Fibroblast of gingiva (primary cell): Measurements from ENCODE around the gene SLIT3.
"Not testable (repeated sequence)": the region's sequence is repeated elsewhere in the genome, so short reads cannot be mapped to it uniquely, and the experiment has no call there.

Source experiments
- DNase-seq: peaks from one replicate; pipeline ENCODE4 v3.0.0-alpha.2; 2011; ENCODE audit warnings: low read depth

SLIT3 gene

DNA sequence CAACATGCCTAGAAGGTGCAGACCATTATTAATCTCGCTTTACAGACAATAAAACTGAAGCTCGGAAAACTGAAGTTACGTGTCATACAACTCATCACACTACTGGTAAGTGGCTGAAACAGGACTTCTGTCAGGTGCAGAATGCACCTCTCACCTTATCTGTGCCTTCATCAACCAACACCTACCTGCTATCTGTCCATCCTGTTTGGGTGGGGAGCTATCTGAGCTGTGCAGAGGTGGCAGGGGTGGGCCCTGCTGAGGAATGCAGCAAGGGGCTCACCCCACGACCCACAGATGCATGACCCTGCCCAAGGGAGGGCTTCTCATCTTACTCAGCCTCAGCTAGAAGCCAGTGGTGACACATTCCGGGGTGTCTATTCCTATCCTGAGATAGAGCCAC, 81.6 kb downstream of the SLIT3 start:
- no peak for DNase-seq

DNA sequence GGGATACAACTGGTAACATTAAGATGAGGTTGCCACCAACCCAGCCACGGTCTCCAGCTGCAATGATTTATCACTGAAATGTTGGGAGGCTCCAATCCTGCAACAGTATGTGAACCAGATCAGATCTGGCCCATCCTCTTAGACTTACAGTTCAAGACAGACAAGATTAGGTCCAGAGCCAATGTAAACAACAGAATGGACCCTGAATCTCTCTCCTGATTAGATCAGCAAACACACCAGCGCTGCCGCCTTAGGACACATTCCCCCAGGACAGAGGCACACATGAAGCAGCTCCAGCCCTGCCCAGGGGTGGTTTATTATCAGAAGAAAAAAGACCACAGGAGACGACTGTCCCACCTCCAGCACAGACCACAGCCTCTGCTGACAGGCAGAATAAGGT, 82.1 kb downstream of the SLIT3 start:
- DNase-seq: no peak

GRCh38 chr5:169218176-169218575, 82.8 kb downstream of the SLIT3 start:
- DNase-seq: no peak

DNA sequence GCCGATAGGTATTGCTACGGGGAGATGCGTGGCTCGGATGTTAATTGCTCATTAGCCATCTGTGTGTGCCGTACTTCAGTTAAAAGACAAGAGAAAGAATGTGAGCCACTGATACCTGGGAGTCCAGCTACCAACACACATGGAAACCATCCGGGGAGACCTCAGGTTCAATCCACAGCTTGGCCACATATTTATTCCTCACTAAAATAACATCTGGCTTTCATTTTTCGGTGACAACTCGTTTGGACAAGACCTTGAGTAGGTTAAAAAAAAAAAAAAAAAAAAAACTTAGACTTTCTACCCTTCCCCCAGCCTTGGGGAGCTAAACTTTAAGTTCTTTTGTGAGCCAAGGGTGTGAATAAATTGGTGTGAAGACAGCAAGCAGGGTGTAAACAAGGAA, 84.1 kb downstream of the SLIT3 start:
- no peak for DNase-seq

DNA sequence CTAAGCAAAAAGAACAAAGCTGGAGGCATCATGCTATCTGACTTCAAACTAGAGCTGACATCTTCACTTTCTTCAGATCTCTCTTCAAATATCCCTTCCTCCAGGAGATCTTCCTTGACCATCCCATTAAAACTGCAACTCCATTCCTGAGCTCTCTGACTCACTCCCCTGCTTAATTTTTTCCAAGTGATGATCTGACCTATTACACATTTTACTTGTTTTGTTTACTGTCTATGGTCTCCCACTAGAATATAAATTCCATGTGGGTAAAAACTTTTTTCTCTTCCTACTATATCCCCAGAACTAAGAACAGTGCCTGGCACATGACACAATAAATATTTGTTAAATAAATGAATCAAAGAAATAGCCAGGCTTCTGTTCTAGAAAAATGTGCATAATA, 87.5 kb downstream of the SLIT3 start:
- peak; percentile 45 for DNase-seq

- DNase-seq: not testable (repeated sequence)
Measured at GRCh38 chr5:169211761-169212160, 89.2 kb downstream of the SLIT3 start.

DNA sequence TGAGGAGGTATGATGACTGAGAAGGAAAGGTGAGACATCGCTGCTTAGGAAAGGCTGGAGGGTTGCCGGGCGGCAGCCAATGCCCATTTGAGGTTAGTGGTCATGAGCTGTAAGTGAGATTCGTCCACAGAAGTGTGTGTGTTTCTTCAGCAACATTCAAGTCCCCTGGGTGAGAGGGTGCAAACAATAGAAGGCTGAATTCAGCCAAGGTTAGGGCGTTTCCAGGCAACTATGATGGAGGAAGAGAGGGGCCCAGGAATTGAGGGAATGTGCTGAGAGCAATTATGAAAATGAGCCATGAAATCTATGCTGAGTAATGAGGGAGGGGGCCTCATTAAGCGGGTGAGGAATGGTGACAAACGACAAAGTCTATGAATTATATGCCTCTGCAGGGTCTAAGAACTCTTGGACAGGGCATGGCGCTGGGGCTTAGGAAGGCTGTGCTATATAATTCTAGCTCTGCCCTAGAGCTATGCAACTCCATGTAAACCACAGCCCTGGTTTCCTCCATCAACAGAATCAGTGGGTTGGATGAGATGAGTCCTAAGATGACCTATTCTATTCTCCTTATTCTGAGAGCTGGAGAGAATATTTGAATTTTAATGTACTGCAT, 96.0 kb downstream of the SLIT3 start:
- DNase-seq: no peak

DNA sequence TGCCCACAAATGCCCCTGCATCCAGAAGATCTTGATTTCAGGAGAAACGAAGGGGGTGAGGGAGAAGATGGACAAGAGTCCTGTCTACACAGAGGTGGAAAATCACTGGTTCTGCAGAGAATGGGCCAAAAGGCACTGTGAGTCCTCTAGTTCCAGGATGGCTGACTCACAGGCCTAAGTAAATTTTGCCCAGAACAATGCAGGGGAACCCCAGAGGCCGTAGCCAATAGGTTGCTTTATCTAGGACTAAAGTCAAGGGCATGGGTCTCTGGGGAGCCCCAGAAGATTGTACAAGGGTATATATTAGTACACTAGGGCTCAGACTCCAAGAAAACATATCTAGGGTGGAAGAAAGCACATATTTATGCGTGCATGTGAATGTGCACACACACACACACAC, 98.0 kb downstream of the SLIT3 start:
- DNase-seq: peak; percentile 13

- DNase-seq: no peak
Measured at GRCh38 chr5:169201597-169201996, 99.3 kb downstream of the SLIT3 start.

GRCh38 chr5:169200125-169200778, 100.7 kb downstream of the SLIT3 start:
- no peak for DNase-seq

GRCh38 chr5:169197343-169197742, 103.6 kb downstream of the SLIT3 start:
- DNase-seq: no peak

DNA sequence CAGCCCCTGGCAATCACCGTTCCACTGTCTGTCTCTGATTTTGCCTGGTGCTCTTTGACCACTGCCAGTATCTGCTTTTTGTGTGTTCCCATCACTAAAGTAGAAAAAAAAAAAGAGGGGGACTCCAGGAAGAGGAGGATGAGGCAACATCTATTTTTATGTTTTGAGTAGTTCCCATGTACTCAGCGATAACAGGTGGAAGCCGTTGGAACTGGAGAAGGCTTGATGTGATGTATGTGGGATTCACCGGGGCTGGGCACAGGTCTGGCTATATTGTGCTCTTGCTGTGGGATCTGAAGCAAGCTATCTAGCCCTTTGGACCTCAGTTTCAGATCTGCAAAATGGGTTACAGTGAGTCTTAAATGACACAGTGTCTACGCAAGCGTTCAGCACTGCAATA, 104.9 kb downstream of the SLIT3 start:
- DNase-seq: no peak

DNA sequence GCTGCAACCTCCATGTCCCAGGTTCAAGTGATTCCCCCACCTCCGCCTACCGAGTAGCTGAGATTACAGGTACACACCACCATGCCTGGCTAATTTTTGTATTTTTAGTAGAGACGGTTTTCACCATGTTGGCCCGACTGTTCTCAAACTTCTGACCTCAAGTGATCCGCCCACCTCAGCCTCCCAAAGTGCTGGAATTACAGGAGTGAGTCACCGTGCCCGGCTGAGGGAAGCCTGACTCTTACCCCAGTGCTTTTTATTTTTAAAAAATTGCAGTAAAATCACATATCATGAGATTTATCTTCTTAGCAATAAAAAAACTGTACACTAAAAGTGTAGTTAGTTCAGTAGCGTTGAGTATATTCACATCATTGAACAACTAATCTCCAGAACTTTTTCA, 105.3 kb downstream of the SLIT3 start:
- no peak for DNase-seq

GRCh38 chr5:169192536-169192935, 108.4 kb downstream of the SLIT3 start:
- no peak for DNase-seq

DNA sequence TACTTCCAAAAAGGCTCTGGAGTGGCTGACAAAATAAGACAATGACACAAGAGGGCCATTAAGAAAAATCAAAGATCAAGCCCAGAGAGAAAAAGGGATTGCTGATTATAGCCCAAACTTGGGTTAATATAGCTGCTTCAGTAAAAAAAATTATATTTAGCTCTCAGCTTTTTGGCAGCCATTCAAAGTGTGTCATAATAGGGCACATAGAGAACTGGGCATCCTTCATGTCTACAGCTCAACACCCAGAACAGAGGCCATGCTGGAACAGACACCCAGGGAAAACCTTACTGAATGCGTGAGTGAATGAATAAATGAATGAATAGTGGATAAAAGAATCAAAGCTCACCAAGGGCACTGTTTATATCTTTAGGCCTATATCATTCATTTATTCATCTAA, 110.1 kb downstream of the SLIT3 start:
- peak; percentile 46 for DNase-seq

DNA sequence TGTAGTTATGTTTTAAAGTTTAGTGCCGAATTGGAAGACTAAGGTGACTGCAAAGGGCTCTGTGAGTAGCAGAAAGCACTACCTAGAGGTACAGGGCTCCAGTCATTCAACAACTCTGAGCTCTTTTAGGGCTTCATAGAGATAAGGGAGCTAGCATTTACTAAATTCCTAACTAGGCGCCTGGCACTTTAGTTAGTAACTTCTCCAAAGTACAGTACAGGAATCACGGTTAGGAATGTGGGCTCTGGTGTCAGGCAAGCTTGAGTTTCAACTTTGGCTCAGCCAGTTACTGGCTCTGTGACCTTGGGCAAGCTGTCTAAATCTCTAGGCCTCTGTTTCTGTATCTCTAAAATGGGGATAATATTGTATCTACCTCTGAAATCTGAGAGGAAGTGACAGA, 115.3 kb downstream of the SLIT3 start:
- DNase-seq: peak; percentile 17

GRCh38 chr5:169183576-169183975, 117.4 kb downstream of the SLIT3 start:
- peak; percentile 59 for DNase-seq

GRCh38 chr5:169182797-169183196, 118.1 kb downstream of the SLIT3 start:
- no peak for DNase-seq

GRCh38 chr5:169181814-169182213, 119.1 kb downstream of the SLIT3 start:
- DNase-seq: no peak

DNA sequence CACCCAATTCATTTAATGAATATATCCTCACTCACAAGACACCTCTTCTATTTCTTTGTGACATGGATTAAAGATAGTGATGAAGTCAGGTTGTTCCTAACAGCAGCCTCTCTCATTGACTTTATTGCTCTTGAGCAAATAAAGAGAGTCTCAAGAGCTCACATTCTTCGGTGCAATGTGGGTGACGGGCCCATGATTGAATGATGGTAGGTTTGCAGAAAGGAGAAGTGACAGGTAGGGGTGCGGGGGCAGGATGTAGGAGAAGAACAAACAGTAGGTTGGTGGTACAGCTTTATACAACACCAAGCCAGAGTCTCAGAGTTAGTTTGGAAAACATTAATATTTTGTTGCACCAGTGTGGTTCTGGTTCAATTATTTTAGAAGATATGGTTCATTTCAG, 122.2 kb downstream of the SLIT3 start:
- DNase-seq: no peak

- no peak for DNase-seq
Measured at GRCh38 chr5:169178274-169178673, 122.7 kb downstream of the SLIT3 start.

DNA sequence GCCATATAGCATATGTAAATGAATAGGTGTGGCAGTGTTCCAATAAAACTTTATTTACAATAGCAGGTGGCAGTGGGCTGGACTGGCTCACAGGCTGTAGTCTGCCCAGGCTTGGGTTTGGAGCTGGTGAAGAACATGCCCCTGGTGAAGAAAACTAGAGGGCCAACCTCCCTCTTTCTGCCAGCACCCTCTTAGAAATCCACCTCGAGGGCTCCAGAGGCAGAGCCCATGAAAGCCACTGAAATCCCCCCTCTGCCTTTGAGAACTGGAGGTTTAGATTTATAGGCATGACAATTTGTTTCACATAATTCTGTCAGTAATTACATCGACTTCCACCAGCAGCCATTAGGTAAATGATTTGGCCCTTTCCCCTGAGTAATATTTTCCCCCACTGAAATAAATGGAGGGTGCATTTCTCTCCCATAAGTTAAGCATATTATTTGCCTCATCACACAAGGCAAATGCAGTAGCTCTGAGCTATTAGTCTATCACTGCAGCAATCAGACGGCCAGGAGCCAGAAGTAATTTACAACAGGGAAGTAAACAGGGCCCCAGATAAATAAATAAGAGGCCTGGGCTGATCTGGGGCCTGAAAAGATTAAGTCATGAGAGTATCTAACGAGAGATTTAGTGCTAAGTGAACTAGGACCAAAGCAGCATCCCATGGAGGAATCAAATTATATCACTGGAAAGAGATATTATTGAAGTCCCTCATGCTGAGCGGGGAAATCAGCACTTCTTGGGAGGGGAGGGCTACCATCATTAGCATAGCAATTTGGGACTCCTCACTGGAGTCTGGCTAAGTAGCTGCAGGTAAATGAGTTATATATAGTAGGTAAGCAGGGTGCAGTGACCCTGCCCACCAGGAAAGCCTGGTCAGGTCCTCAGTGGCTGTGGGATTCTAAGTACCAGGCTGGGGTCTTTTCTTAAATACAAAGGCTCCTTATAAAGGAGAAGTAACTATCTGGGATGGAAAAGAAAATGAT, 123.9 kb downstream of the SLIT3 start:
- DNase-seq: no peak

- no peak for DNase-seq
Measured at GRCh38 chr5:169175733-169176132, 125.2 kb downstream of the SLIT3 start.
